ENCODE measurements around the gene DHDDS.
A peak's percentile ranks its signal among the peaks of the same experiment; 100 is the strongest.

Gene DHDDS

DNA sequence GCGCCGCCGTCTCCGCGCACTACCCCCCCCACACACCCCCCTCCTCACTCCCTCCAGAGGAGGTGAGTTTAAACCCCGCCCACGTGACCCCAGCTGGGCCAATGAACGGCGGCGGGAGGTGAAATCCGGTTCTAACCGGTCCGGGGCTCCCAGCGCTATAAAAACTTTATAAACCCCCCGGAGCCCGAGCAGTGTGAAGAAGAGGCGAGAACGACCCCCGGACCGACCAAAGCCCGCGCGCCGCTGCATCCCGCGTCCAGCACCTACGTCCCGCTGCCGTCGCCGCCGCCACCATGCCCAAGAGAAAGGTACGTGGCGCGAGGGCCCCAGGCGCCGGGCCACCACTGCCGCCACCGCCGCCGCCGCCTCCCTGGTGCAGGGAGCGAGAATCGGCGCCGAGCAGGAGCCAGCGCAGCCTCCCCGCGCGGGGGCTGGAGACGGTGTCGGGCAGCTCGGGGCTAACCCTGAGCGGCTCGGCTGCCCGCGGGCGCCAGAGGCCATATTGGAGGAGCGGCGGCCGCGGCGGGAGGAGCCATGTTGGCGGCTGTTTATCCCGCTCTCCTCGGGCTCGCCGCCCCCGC lies 40.3 kb downstream of the DHDDS start, which contains the start of gene HMGN2:
Gene HMGN2, plus strand, starts transcription at position 121 of the 581 bp plus-strand sequence. Its CDS starts 173 bp downstream, at position 294.
- H3K27ac ChIP-seq (ENCODE audit: extremely low read depth, low read depth, low read length): peak within 1 kb of the TSS; percentile 100
- POLR2A ChIA-PET: interaction anchor here (0.6 to 2.4 kb wide), 13 partner anchors 9 to 455 kb away, joined by 3 to 19 read pairs (median 5); partner anchors contain the start of gene DHDDS
- CTCF ChIA-PET: interaction anchor here (0.7 to 3.4 kb wide), 3 partner anchors 13 to 39 kb away, joined by 4 to 30 read pairs (median 14); partner anchors contain the start of gene DHDDS
- H3K9me3 ChIP-seq (ENCODE audit: control insufficient read depth, insufficient read depth, low read depth, low read length): no peaks in the 10 kb centered on the region
- H3K4me1 ChIP-seq (ENCODE audit: control insufficient read depth, insufficient read depth, low read length): peaks cover 2% of the 10 kb centered on the region; the same call in 1 of the 2 replicates
- peak within 1 kb of the TSS; percentile 88 for H3K4me3 ChIP-seq (ENCODE audit: low read depth, low read length)
- peaks cover 26 to 63% of the 10 kb centered on the region in 2 experiments for H3K36me3 ChIP-seq (ENCODE audit: control insufficient read depth in 2 of 2, insufficient read depth in 1 of 2, low read length in 2 of 2)
- TF ChIP-seq GLI2 (tag by site-specific recombination; IDR thresholded peaks at IDR 0.05; ENCODE audit: borderline replicate concordance, low read depth): no peak
- peak; percentile 72 for TF ChIP-seq YY2 (tag by site-specific recombination; IDR thresholded peaks at IDR 0.05)
- TF ChIP-seq ZNF596 (tag by site-specific recombination; IDR thresholded peaks at IDR 0.05): 0 out of 2 replicates have a peak, but pooled peaks have one; percentile 3
- TF ChIP-seq, protein P1, sequence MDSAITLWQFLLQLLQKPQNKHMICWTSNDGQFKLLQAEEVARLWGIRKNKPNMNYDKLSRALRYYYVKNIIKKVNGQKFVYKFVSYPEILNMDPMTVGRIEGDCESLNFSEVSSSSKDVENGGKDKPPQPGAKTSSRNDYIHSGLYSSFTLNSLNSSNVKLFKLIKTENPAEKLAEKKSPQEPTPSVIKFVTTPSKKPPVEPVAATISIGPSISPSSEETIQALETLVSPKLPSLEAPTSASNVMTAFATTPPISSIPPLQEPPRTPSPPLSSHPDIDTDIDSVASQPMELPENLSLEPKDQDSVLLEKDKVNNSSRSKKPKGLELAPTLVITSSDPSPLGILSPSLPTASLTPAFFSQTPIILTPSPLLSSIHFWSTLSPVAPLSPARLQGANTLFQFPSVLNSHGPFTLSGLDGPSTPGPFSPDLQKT (IDR thresholded peaks at IDR 0.05; ENCODE audit: borderline replicate concordance, low read depth, low read length): no peak
- TF ChIP-seq ZNF391 (tag by site-specific recombination; IDR thresholded peaks at IDR 0.05; ENCODE audit: borderline replicate concordance, low read depth): 0 out of 2 replicates have a peak, but pooled peaks have one; percentile 17
- no peak for TF ChIP-seq ZNF239 (tag by site-specific recombination; IDR thresholded peaks at IDR 0.05)
- no peak for TF ChIP-seq SP7 (tag by site-specific recombination; IDR thresholded peaks at IDR 0.05)
- no peak for TF ChIP-seq KLF8 (tag by site-specific recombination; IDR thresholded peaks at IDR 0.05)
- TF ChIP-seq, protein P2, sequence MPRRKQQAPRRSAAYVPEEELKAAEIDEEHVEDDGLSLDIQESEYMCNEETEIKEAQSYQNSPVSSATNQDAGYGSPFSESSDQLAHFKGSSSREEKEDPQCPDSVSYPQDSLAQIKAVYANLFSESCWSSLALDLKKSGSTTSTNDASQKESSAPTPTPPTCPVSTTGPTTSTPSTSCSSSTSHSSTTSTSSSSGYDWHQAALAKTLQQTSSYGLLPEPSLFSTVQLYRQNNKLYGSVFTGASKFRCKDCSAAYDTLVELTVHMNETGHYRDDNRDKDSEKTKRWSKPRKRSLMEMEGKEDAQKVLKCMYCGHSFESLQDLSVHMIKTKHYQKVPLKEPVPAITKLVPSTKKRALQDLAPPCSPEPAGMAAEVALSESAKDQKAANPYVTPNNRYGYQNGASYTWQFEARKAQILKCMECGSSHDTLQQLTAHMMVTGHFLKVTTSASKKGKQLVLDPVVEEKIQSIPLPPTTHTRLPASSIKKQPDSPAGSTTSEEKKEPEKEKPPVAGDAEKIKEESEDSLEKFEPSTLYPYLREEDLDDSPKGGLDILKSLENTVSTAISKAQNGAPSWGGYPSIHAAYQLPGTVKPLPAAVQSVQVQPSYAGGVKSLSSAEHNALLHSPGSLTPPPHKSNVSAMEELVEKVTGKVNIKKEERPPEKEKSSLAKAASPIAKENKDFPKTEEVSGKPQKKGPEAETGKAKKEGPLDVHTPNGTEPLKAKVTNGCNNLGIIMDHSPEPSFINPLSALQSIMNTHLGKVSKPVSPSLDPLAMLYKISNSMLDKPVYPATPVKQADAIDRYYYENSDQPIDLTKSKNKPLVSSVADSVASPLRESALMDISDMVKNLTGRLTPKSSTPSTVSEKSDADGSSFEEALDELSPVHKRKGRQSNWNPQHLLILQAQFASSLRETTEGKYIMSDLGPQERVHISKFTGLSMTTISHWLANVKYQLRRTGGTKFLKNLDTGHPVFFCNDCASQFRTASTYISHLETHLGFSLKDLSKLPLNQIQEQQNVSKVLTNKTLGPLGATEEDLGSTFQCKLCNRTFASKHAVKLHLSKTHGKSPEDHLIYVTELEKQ (tag by site-specific recombination; IDR thresholded peaks at IDR 0.05; ENCODE audit: borderline replicate concordance): 0 out of 2 replicates have a peak, but pooled peaks have one; percentile 5
- TF ChIP-seq ZNF692 (tag by site-specific recombination; IDR thresholded peaks at IDR 0.05): 0 out of 2 replicates have a peak, but pooled peaks have one; percentile 10
- no peak for TF ChIP-seq KLF16 (tag by site-specific recombination; IDR thresholded peaks at IDR 0.05)
- no peak for TF ChIP-seq FEZF1 (tag by site-specific recombination; IDR thresholded peaks at IDR 0.05)
- no peak for TF ChIP-seq ZNF19 (tag by site-specific recombination; IDR thresholded peaks at IDR 0.05; ENCODE audit: low read depth)
- peak; percentile 91 for TF ChIP-seq GLIS1 (tag by site-specific recombination; IDR thresholded peaks at IDR 0.05)
- peak; percentile 65; the same call in 1 of the 2 replicates for TF ChIP-seq ZNF174 (tag by site-specific recombination; IDR thresholded peaks at IDR 0.05)
- TF ChIP-seq ZSCAN16 (tag by site-specific recombination; IDR thresholded peaks at IDR 0.05): peak; percentile 29; the same call in 1 of the 2 replicates
- no peak for TF ChIP-seq ZNF530 (tag by site-specific recombination; IDR thresholded peaks at IDR 0.05; ENCODE audit: low read depth)
- no peak for TF ChIP-seq ZNF266 (tag by site-specific recombination; IDR thresholded peaks at IDR 0.05; ENCODE audit: low read depth)
- TF ChIP-seq, protein P3, sequence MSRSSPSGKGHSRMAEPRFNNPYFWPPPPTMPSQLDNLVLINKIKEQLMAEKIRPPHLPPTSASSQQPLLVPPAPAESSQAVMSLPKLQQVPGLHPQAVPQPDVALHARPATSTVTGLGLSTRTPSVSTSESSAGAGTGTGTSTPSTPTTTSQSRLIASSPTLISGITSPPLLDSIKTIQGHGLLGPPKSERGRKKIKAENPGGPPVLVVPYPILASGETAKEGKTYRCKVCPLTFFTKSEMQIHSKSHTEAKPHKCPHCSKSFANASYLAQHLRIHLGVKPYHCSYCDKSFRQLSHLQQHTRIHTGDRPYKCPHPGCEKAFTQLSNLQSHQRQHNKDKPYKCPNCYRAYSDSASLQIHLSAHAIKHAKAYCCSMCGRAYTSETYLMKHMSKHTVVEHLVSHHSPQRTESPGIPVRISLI (tag by site-specific recombination; IDR thresholded peaks at IDR 0.05): no peak
- no peak for TF ChIP-seq PRDM1 (tag by site-specific recombination; IDR thresholded peaks at IDR 0.05)
- TF ChIP-seq ZNF184 (tag by site-specific recombination; IDR thresholded peaks at IDR 0.05): peak; percentile 25; the same call in 1 of the 2 replicates
- TF ChIP-seq ZNF114 (tag by site-specific recombination; IDR thresholded peaks at IDR 0.05): no peak
- TF ChIP-seq ZBTB49 (tag by site-specific recombination; IDR thresholded peaks at IDR 0.05; ENCODE audit: low read depth): no peak
- TF ChIP-seq ZIC2 (tag by site-specific recombination; IDR thresholded peaks at IDR 0.05): 0 out of 2 replicates have a peak, but pooled peaks have one; percentile 6
- TF ChIP-seq IKZF3 (tag by site-specific recombination; IDR thresholded peaks at IDR 0.05): 0 out of 2 replicates have a peak, but pooled peaks have one; percentile 44
- TF ChIP-seq, protein P4, sequence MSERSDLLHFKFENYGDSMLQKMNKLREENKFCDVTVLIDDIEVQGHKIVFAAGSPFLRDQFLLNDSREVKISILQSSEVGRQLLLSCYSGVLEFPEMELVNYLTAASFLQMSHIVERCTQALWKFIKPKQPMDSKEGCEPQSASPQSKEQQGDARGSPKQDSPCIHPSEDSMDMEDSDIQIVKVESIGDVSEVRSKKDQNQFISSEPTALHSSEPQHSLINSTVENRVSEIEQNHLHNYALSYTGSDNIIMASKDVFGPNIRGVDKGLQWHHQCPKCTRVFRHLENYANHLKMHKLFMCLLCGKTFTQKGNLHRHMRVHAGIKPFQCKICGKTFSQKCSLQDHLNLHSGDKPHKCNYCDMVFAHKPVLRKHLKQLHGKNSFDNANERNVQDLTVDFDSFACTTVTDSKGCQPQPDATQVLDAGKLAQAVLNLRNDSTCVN (tag by site-specific recombination; optimal IDR thresholded peaks at IDR 0.05): peak; percentile 54
- TF ChIP-seq ZNF660 (tag by site-specific recombination; IDR thresholded peaks at IDR 0.05): peak; percentile 86

Measured in HEK293 (cell line).